H4 (cell line): ENCODE results near the gene DNAJC6. TPM values are rescaled to one million over a fixed set of nuclear protein-coding genes. Genes with fewer than 3 reads are reported as not detected.
"Not testable (repeated sequence)": the region's sequence is repeated elsewhere in the genome, so short reads cannot be mapped to it uniquely, and the experiment has no call there.

Source experiments
- DNase-seq: peaks from one replicate; pipeline ENCODE4 v3.0.0-alpha.2; 2015; ENCODE audit warnings: low spot score
- total RNA-seq: library from RNA; depleted of rRNA; stranded (reverse); fragments of >200 nt; shearing (Covaris generic); gene quantifications from 2 replicates; pipeline ENCODE4 v1.2.3, GENCODE V29; 2014; rRNA removed

The DNAJC6 gene
- total RNA-seq = 9.4 and 19.3 TPM in 2 replicates

- peak; percentile 54 for DNase-seq
These were observed at the start of gene DNAJC6 for GRCh38 chr1:65309304-65310077. Gene DNAJC6 (plus strand): TSS chr1:65309543. CDS start chr1:65309746, 203 bp downstream.

- no peak for DNase-seq
These were observed 49.5 kb upstream of the DNAJC6 start for GRCh38 chr1:65259816-65260215.

GRCh38 chr1:65260851-65261473 lies 48.4 kb upstream of the DNAJC6 start:
- DNase-seq = peak; percentile 84

- no peak for DNase-seq
These were observed 46.1 kb upstream of the DNAJC6 start for GRCh38 chr1:65263286-65263685.

GRCh38 chr1:65264197-65264929 lies 45.0 kb upstream of the DNAJC6 start:
- DNase-seq = peak; percentile 85

- DNase-seq = no peak
These were observed 44.1 kb upstream of the DNAJC6 start for GRCh38 chr1:65265296-65265650.

GRCh38 chr1:65265651-65266351 lies 43.5 kb upstream of the DNAJC6 start:
- peak; percentile 84 for DNase-seq

- DNase-seq = no peak
These were observed 42.9 kb upstream of the DNAJC6 start for GRCh38 chr1:65266476-65266875.

- no peak for DNase-seq
These were observed 42.1 kb upstream of the DNAJC6 start for GRCh38 chr1:65267271-65267670.

- DNase-seq = no peak
These were observed 41.7 kb upstream of the DNAJC6 start for GRCh38 chr1:65267683-65268082.

- DNase-seq = no peak
These were observed 39.7 kb upstream of the DNAJC6 start for GRCh38 chr1:65269612-65270011.

- no peak for DNase-seq
These were observed 33.0 kb upstream of the DNAJC6 start for GRCh38 chr1:65276197-65276939.

- no peak for DNase-seq
These were observed 31.6 kb upstream of the DNAJC6 start for GRCh38 chr1:65277605-65278347.

- no peak for DNase-seq
These were observed 30.8 kb upstream of the DNAJC6 start for GRCh38 chr1:65278376-65279069.

GRCh38 chr1:65279070-65279779 lies 30.1 kb upstream of the DNAJC6 start:
- DNase-seq = no peak

- DNase-seq = no peak
These were observed 27.5 kb upstream of the DNAJC6 start for GRCh38 chr1:65281846-65282245.

GRCh38 chr1:65284229-65284628 lies 25.1 kb upstream of the DNAJC6 start:
- no peak for DNase-seq

GRCh38 chr1:65289449-65289848 lies 19.9 kb upstream of the DNAJC6 start:
- no peak for DNase-seq

GRCh38 chr1:65291818-65292217 lies 17.5 kb upstream of the DNAJC6 start:
- not testable (repeated sequence) for DNase-seq
